ENCODE measurements around the gene ADAMTS15.

Gene ADAMTS15

GRCh38 chr11:130420478-130421198 lies 27.8 kb upstream of the ADAMTS15 start:
- H3K9me3 ChIP-seq = no peaks in the 10 kb centered on the region
- no peak overlapping the region for H3K27ac ChIP-seq
- H3K27me3 ChIP-seq = peaks cover 78% of the 10 kb centered on the region
- no peak overlapping the region for H3K4me3 ChIP-seq (ENCODE audit: low read depth in 1 of 2, low read length in 1 of 2)
- TF ChIP-seq CTCF (IDR thresholded peaks at IDR 0.05) = no peak
- no peaks in the 10 kb centered on the region for H3K36me3 ChIP-seq
- H3K4me1 ChIP-seq (ENCODE audit: control insufficient read depth in 1 of 2, insufficient read depth in 1 of 2, low read depth in 1 of 2, low read length in 1 of 2) = peaks cover 4 to 6% of the 10 kb centered on the region in 2 experiments

- no peak overlapping the region for H3K4me3 ChIP-seq (ENCODE audit: low read depth in 1 of 2, low read length in 1 of 2)
- H3K27ac ChIP-seq = no peak overlapping the region
- peaks cover 79% of the 10 kb centered on the region for H3K27me3 ChIP-seq
- no peak for TF ChIP-seq CTCF (IDR thresholded peaks at IDR 0.05)
- H3K4me1 ChIP-seq (ENCODE audit: control insufficient read depth in 1 of 2, insufficient read depth in 1 of 2, low read depth in 1 of 2, low read length in 1 of 2) = peaks cover 4 to 6% of the 10 kb centered on the region in 2 experiments
- H3K36me3 ChIP-seq = no peaks in the 10 kb centered on the region
- H3K9me3 ChIP-seq = no peaks in the 10 kb centered on the region
Measured at GRCh38 chr11:130421199-130421585, 27.3 kb upstream of the ADAMTS15 start.

GRCh38 chr11:130421697-130422096 lies 26.7 kb upstream of the ADAMTS15 start:
- Histone ChIP-seq H3K36me3 (no peaks in the 10 kb centered on the region), H3K4me1 (ENCODE audit: control insufficient read depth in 1 of 2, insufficient read depth in 1 of 2, low read depth in 1 of 2, low read length in 1 of 2) (peaks cover 4 to 6% of the 10 kb centered on the region in 2 experiments), H3K4me3 (ENCODE audit: low read depth in 1 of 2, low read length in 1 of 2) (no peak overlapping the region), H3K27me3 (peaks cover 79% of the 10 kb centered on the region), H3K9me3 (no peaks in the 10 kb centered on the region), H3K27ac (no peak overlapping the region)
- TF ChIP-seq CTCF (IDR thresholded peaks at IDR 0.05) = no peak

GRCh38 chr11:130422251-130422995 lies 26.0 kb upstream of the ADAMTS15 start:
- Histone ChIP-seq H3K4me1 (ENCODE audit: control insufficient read depth in 1 of 2, insufficient read depth in 1 of 2, low read depth in 1 of 2, low read length in 1 of 2) (peaks cover 4 to 6% of the 10 kb centered on the region in 2 experiments), H3K4me3 (ENCODE audit: low read depth in 1 of 2, low read length in 1 of 2) (no peak overlapping the region), H3K36me3 (no peaks in the 10 kb centered on the region), H3K27ac (no peak overlapping the region), H3K27me3 (peaks cover 83% of the 10 kb centered on the region), H3K9me3 (no peaks in the 10 kb centered on the region)
- no peak for TF ChIP-seq CTCF (IDR thresholded peaks at IDR 0.05)

- no peak overlapping the region for H3K27ac ChIP-seq
- no peak overlapping the region for H3K4me3 ChIP-seq (ENCODE audit: low read depth in 1 of 2, low read length in 1 of 2)
- peaks cover 93% of the 10 kb centered on the region for H3K27me3 ChIP-seq
- no peak for TF ChIP-seq CTCF (IDR thresholded peaks at IDR 0.05)
- no peaks in the 10 kb centered on the region for H3K36me3 ChIP-seq
- H3K4me1 ChIP-seq (ENCODE audit: control insufficient read depth in 1 of 2, insufficient read depth in 1 of 2, low read depth in 1 of 2, low read length in 1 of 2) = peaks cover 4 to 10% of the 10 kb centered on the region in 2 experiments
- no peaks in the 10 kb centered on the region for H3K9me3 ChIP-seq
Measured at GRCh38 chr11:130423541-130424142, 24.8 kb upstream of the ADAMTS15 start.

All from neutrophil (primary cell).